DMS153 (cell line): Measurements from ENCODE around the gene MT1E.
A peak's percentile ranks its signal among the peaks of the same experiment; 100 is the strongest.
"Not testable (repeated sequence)": the region's sequence is repeated elsewhere in the genome, so short reads cannot be mapped to it uniquely, and the experiment has no call there.

Experiments
- DNase-seq: peaks from one replicate; lab custom pipeline; 2025; lab: John Stamatoyannopoulos, UW

Gene MT1E

GRCh38 chr16:56645838-56646237 is 20.3 kb downstream of the MT1E start:
- no peak for DNase-seq

GRCh38 chr16:56647641-56648431 is 22.3 kb downstream of the MT1E start:
- no peak for DNase-seq

GRCh38 chr16:56649271-56649670 is 23.7 kb downstream of the MT1E start:
- DNase-seq: no peak

DNA sequence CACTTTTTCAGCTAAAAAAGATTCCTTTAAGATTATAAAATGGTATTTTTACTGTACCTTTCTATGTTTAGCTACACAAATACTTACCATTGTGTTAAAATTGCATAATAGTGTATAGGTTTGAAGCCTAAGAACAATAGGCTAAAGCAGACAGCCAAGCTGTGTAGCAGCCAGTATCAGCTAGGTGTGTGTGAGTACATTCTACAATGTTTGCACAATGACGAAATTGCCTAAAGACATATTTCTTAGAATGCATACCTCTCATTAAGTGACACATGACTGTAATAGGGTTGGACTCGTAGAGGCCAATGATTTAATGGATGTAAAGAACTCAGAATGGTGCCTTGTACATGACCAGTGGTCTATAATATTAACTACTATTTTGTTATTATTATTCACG is 24.2 kb downstream of the MT1E start:
- DNase-seq: no peak

DNA sequence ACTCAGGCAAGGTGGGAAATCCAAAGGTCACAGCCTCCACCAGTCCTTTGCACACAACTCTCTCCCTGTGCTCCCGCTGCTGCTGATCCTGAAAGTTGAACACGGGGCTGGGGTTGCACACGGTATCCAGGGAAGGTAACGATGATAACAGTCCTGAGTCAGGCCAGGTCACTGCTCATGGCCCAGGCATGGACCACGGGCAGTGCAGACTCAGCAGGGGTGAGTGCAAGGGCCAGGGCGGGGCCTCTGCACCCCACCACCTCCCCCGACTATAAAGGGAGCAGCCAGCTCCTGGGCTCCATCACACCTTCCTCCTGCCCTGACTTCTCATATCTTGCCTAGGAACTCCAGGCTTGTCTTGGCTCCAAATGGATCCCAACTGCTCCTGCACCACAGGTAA is 26.0 kb downstream of the MT1E start, which contains the start of gene MT1B:
TSS of gene MT1B (plus strand) at position 301 of the 400 bp plus-strand sequence. CDS start at position 369, 68 bp downstream.
- DNase-seq: no peak

DNA sequence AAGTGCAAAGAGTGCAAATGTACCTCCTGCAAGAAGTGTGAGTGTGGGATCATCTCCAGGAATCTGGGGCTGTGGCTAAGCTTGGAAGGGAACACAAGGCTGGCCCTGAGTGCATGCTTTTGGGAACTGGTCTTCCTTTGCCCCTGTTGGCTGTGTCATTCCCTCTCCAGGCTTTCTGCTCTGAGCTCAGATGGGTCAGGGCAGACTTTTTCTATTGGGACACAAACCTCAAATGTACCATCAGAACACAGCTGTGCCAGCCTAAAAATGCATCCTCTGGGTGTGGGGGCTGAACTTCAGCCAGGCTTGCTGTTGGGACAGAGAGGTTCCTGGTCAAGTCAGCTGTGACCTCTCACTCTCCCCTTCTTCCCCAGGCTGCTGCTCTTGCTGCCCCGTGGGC is 27.0 kb downstream of the MT1E start:
- no peak for DNase-seq

GRCh38 chr16:56653218-56653617 is 27.6 kb downstream of the MT1E start:
- no peak for DNase-seq

DNA sequence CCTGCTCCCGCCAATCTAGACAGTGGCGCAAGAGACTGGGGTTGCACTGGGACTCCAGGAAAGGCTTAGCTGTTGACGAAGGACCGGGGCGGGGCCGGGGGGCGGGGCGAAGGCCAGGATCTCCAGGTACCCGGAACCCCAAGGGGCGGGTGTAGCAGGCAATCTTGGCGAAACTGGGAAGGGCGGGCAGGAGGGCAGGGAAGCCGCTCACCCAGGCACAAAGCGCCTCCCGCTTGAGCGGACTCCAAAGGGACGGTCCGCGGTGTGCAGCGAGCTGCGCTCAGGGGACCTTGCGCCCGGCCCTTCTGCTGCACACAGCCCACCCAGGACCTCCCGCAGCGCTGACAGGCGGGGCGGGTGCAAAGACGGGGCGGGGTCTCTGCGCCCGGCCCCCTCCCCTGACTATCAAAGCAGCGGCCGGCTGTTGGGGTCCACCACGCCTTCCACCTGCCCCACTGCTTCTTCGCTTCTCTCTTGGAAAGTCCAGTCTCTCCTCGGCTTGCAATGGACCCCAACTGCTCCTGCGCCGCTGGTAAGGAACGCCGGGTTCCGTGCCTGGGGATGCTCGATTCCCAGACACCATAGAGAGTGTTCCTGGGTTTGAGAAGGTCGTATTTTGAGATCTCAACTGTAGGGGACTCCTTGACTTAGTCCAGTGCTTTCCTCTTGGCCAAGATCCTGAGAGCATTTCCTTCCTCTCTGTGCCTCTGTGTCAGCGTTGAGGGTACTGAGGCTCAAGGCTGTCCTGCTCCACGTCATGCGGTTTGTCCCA is 32.2 kb downstream of the MT1E start, which contains the start of gene MT1F:
TSS of gene MT1F (plus strand) at position 405 of the 772 bp plus-strand sequence. CDS start at position 505, 100 bp downstream.
- DNase-seq: peak; percentile 83

DNA sequence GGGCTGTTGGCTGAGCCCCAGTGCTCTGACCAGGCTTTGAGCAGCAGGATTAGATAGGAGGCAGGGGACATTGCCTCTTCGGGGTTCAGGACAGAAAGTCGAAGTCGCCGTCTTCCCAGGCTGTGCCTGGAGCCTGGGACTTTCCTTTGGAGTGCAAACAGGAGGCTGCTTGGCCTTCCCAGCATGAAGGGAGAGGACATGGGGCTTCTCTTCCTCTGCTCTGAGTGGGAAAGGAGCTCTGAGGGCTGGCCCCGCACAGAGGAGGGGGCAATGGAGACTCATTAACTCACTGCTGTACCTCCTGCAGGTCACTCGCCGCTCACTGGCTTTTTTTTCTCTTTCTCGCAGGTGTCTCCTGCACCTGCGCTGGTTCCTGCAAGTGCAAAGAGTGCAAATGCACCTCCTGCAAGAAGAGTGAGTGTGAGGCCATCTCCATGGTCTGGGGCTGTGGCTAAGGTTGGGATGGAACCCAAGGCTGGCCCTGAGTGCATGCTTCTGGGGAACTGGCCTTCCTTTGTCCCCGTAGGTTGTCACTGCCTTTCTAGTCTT is 32.8 kb downstream of the MT1E start:
- no peak for DNase-seq

- peak; percentile 41 for DNase-seq
Observed at GRCh38 chr16:56662357-56663354, 37.1 kb downstream of the MT1E start.

DNA sequence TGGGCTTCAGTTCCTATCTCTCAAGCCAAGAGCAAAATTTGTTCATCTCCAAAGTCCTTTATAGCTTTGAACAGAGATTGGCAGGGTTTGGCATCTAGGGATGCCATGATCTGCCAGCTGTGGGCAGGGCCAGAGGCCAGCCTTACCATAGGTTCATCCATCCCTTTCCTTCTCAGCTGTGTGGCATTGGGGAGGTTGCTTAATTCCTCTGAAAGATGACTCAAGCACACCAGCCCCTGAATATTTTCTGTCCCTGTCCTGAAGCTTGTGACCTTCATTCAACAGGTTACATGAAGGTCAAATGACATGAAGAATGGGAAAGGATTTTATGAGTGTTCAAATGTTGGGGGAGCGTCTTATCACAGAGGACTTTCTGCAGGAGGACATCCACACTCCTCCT is 38.9 kb downstream of the MT1E start:
- no peak for DNase-seq

DNA sequence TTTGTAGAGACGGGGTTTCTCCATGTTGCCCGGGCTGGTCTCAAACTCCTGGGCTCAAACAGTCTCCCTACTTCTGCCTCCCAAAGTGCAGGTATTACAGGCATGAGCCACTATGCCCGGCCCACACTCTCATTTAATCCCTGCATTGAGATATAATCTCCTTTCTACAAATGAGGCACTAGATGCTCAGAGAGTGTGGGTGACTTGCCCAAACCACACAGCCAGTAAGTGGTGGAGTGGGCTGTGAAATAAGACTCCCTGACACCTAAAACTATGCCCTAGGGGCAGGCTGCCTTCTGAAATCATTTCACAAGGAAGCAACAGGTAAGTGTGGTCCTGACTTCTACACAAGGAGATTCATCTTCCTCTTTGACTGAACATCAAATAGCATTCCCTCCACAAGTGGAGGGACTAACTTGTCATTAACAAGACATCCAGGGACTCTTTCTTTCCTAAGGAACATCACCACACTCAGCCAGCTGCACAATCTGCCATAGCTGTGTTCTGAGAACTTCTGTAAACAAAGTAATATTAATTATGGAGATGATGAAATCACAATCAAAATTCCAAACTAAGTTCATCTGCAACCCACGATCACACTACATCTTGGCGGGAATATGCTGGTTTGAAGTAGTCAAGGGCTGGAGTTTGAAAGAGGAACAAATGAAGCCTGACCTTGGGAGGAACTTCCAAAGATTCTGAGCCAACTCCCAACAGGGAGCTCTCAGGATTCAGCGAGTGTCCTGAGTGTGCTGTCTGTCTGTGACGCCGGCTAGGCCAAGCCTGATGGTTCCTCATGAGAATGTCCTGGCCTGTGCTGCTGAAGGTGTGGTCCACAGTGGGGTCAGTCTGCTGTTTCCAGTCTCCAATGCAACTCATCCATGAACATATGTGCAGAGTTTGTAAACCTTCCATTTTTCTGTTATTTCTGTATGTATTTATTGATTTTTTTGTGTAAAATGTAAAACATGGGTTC is 40.0 kb downstream of the MT1E start:
- not testable (repeated sequence) for DNase-seq

DNA sequence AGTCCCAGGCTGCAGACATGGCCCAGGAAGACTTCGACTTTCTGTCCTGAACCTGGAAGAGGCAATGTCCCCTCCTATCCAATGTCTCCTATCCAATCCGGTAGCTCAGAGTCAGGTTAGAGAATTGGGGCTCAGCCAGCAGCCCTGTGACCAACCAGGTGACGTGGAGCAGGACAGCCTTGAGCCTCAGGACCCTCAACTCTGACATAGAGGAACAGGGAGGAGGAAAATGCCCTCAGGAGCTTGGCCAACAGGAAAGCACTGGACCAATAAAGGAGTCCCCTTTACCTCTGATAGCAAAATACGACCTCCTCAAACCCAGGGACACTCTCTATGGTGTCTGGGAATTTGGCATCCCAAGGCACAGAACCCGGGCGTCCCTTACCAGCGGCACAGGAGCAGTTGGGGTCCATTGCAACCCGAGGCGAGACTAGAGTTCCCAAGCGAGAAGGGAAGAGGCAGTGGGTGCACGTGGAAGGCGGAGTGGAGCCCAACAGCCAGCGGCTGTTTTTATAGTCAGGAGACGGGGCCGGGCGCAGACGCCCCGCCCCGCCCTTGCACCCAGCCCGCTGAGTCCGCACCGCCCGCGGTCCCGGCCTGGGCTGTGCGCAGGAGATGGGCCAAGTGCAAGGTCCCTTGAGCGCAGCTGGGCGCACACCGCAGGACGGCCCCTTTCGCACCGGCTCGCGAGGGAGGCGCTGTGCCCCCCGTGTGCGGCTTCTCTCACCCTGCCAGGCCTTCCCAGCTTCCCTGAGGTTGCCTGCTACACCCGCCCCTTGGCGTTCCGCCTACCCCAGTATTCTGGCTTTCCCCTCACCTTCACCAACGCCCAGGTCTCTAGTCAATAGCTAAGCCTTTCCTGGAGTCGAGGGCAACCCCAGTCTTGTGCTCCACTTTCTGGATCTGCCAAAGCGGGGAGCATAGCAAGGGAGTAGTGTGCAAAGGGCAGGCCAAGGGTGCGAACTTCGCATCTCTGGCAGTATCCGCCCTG is 42.3 kb downstream of the MT1E start, which contains the start of gene MT1G:
TSS of gene MT1G (minus strand) at position 485 of the 991 bp plus-strand sequence. CDS start at position 413, 72 bp downstream.
- peak; percentile 40 for DNase-seq

GRCh38 chr16:56669005-56669839 is 43.6 kb downstream of the MT1E start, which contains the start of gene MT1H:
Gene MT1H, plus strand, starts transcription at chr16:56669814. Its CDS starts 71 bp downstream, at chr16:56669885.
- DNase-seq: no peak

DNA sequence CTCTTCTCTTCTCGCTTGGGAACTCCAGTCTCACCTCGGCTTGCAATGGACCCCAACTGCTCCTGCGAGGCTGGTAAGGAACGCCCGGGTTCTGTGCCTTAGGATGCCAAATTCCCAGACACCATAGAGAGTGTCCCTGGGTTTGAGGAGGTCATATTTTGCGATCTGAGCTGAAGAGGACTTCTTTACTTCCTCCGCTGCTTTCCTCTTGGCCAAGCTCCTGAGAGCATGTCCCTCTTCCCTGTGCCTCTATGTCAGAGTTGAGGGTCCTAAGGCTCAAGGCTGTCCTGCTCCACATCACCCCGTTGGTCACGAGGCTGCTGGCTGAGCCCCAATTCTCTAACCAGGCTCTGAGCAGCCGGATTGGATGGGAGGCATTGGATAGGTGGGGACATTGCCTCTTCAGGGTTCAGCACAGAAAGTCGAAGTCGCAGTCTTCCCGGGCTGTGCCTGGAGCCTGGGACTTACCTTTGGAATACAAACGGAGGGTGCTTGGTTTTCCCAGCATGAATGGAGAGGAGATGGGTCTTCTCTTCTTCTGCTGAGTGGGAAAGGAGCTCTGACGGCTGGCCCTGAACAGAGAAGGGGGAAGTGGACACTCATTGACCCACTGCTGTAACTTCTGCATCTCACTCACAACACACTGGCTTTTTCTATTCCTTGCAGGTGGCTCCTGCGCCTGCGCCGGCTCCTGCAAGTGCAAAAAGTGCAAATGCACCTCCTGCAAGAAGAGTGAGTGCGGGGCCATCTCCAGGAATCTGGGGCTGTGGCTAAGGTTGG is 44.4 kb downstream of the MT1E start:
- no peak for DNase-seq

- no peak for DNase-seq
Observed at GRCh38 chr16:56670620-56670934, 45.0 kb downstream of the MT1E start.

DNA sequence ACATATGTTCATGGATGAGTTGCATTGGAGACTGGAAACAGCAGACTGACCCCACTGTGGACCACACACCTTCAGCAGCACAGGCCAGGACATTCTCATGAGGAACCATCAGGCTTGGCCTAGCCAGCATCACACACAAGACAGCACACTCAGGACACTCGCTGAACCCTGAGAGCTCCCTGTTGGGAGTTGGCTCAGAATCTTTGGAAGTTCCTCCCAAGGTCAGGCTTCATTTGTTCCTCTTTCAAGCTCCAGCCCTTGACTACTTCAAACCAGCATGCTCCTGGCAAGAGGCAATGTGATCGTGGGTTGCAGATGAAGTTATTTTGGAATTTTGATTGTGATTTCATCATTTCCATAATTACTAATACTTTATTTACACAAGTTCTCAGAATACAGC is 46.1 kb downstream of the MT1E start:
- DNase-seq: not testable (repeated sequence)
